Activated CD8-positive, alpha-beta T cell treated with anti-CD3 and anti-CD28 coated beads for 36 hours (primary cell): ENCODE data around the gene PELO. TPM values are rescaled to one million over a fixed set of nuclear protein-coding genes. Genes with fewer than 3 reads are reported as not detected.

Experiments
- ATAC-seq: fragments of 200-7000 bp; cut with Tn5 transposase; one replicate; pipeline ENCODE4 v1.10.0; 2021; ENCODE audit warnings: mild to moderate bottlenecking, moderate library complexity
- CTCF ChIA-PET: fragments of 350-600 bp; sonication (Branson Sonifier 250); formaldehyde crosslinking; loops from one replicate; lab custom pipeline; 2021; ENCODE audit warnings: antibody characterized with exemption; lab: Charles Lee
- POLR2A ChIA-PET: fragments of 350-600 bp; sonication (Branson Sonifier 250); formaldehyde crosslinking; loops from one replicate; lab custom pipeline; 2021; ENCODE audit warnings: antibody characterized with exemption; lab: Charles Lee
- DNase-seq: peaks from one replicate; pipeline ENCODE4 v3.0.0-alpha.2; 2020
- H3K27ac Mint-ChIP-seq: one replicate; pipeline ENCODE4 v1.8.0; 2021; ENCODE audit warnings: mild to moderate bottlenecking, mixed read lengths
- H3K27me3 Mint-ChIP-seq: one replicate; pipeline ENCODE4 v1.8.0; 2021; ENCODE audit warnings: mixed read lengths
- H3K36me3 Mint-ChIP-seq: one replicate; pipeline ENCODE4 v1.8.0; 2021; ENCODE audit warnings: low read depth, mixed read lengths
- H3K4me1 Mint-ChIP-seq: one replicate; pipeline ENCODE4 v1.8.0; 2021; ENCODE audit warnings: low read depth, mixed read lengths
- H3K4me3 Mint-ChIP-seq: one replicate; pipeline ENCODE4 v1.8.0; 2021; ENCODE audit warnings: mild to moderate bottlenecking, moderate library complexity, mixed read lengths
- H3K9me3 Mint-ChIP-seq: one replicate; pipeline ENCODE4 v1.8.0; 2021; ENCODE audit warnings: mixed read lengths
- CTCF ChIP-seq: fragments of 200-600 bp; IDR thresholded peaks from one replicate; pipeline ENCODE4 v1.8.0; 2022; ENCODE audit warnings: antibody characterized with exemption, mild to moderate bottlenecking
- intact Hi-C: fragments of 100-400 bp; cut with micrococcal nuclease; formaldehyde crosslinking; loops from one replicate; pipeline ENCODE4 v1.10.0; 2022
- total RNA-seq, 2 experiments: library from RNA; stranded (reverse); gene quantifications; one replicate each; pipeline ENCODE4 v1.2.3, GENCODE V29; 2021

The PELO gene
- total RNA-seq, 2 experiments from 2014 or later: 25.4 to 26.0 TPM

- no peak for ATAC-seq
- ChIA-PET CTCF (interaction anchor here (1.1 kb wide), 1 partner anchor 20 kb away, joined by 3 read pairs; no protein-coding TSS in a partner anchor), POLR2A (no interaction called here)
- peaks cover 13% of the 10 kb centered on the region for H3K4me1 Mint-ChIP-seq
- no peaks in the 10 kb centered on the region for H3K9me3 Mint-ChIP-seq
- DNase-seq: no peak
- H3K27me3 Mint-ChIP-seq: no peaks in the 10 kb centered on the region
- no peak overlapping the region for H3K27ac Mint-ChIP-seq
- TF ChIP-seq CTCF: no peak
- no peak overlapping the region for H3K4me3 Mint-ChIP-seq
- intact Hi-C loops: no loop called here
- H3K36me3 Mint-ChIP-seq: no peaks in the 10 kb centered on the region
Observed at GRCh38 chr5:52821901-52822300, 34.2 kb downstream of the PELO start.

- no peak for TF ChIP-seq CTCF
- intact Hi-C loops: no loop called here
- ATAC-seq (no peak), DNase-seq (no peak)
- H3K4me1 Mint-ChIP-seq: peaks cover 13% of the 10 kb centered on the region
- H3K9me3 Mint-ChIP-seq: peaks cover 4% of the 10 kb centered on the region
- CTCF ChIA-PET: no interaction called here
- H3K27ac Mint-ChIP-seq: no peak overlapping the region
- peaks cover 2% of the 10 kb centered on the region for H3K36me3 Mint-ChIP-seq
- no peaks in the 10 kb centered on the region for H3K27me3 Mint-ChIP-seq
- H3K4me3 Mint-ChIP-seq: no peak overlapping the region
- POLR2A ChIA-PET: no interaction called here
Observed at GRCh38 chr5:52822437-52822836, 34.7 kb downstream of the PELO start.

GRCh38 chr5:52824827-52825226 is 37.1 kb downstream of the PELO start:
- H3K27ac Mint-ChIP-seq: no peak overlapping the region
- H3K9me3 Mint-ChIP-seq: peaks cover 6% of the 10 kb centered on the region
- intact Hi-C loops: no loop called here
- H3K27me3 Mint-ChIP-seq: no peaks in the 10 kb centered on the region
- CTCF ChIA-PET: no interaction called here
- ATAC-seq (no peak), DNase-seq (no peak)
- H3K4me1 Mint-ChIP-seq: peaks cover 13% of the 10 kb centered on the region
- POLR2A ChIA-PET: interaction anchor here (1.4 kb wide), 1 partner anchor 24 kb away, joined by 4 read pairs; no protein-coding TSS in a partner anchor
- peaks cover 3% of the 10 kb centered on the region for H3K36me3 Mint-ChIP-seq
- no peak overlapping the region for H3K4me3 Mint-ChIP-seq
- no peak for TF ChIP-seq CTCF

- ATAC-seq (peak; percentile 84), DNase-seq (no peak)
- Mint-ChIP-seq H3K4me3 (no peak overlapping the region), H3K27ac (peak overlapping the region; percentile 43), H3K4me1 (peaks cover 13% of the 10 kb centered on the region), H3K36me3 (peaks cover 3% of the 10 kb centered on the region), H3K9me3 (peaks cover 6% of the 10 kb centered on the region), H3K27me3 (no peaks in the 10 kb centered on the region)
- no peak for TF ChIP-seq CTCF
- CTCF ChIA-PET: interaction anchor here (1.3 to 1.6 kb wide), 3 partner anchors 12 to 123 kb away, joined by 3 to 4 read pairs (median 4); no protein-coding TSS in a partner anchor
- POLR2A ChIA-PET: interaction anchor here (0.6 to 1.4 kb wide), 2 partner anchors 25 to 111 kb away, joined by 4 read pairs; no protein-coding TSS in a partner anchor
- intact Hi-C loops: no loop called here
Observed at GRCh38 chr5:52825826-52826225, 38.1 kb downstream of the PELO start.

GRCh38 chr5:52827815-52828214 is 40.1 kb downstream of the PELO start:
- DNase-seq (no peak), ATAC-seq (no peak)
- peaks cover 3% of the 10 kb centered on the region for H3K36me3 Mint-ChIP-seq
- no peak overlapping the region for H3K27ac Mint-ChIP-seq
- H3K4me1 Mint-ChIP-seq: peaks cover 16% of the 10 kb centered on the region
- intact Hi-C loops: no loop called here
- H3K9me3 Mint-ChIP-seq: peaks cover 6% of the 10 kb centered on the region
- no peak for TF ChIP-seq CTCF
- no peaks in the 10 kb centered on the region for H3K27me3 Mint-ChIP-seq
- ChIA-PET POLR2A (no interaction called here), CTCF (no interaction called here)
- H3K4me3 Mint-ChIP-seq: no peak overlapping the region
